ENCODE results near the gene PLCXD3. TPM values are rescaled to one million over a fixed set of nuclear protein-coding genes. Genes with fewer than 3 reads are reported as not detected.

Gene PLCXD3
- polyA plus RNA-seq, 1 donor (not counting 4 experiments of a cell fraction or from before 2014, with no cell fraction given) = not detected

- no peaks in the 10 kb centered on the region for H4K20me1 ChIP-seq (ENCODE audit: control insufficient read depth, extremely low read depth, insufficient read depth, low read length)
- H3K4me1 ChIP-seq (ENCODE audit: control insufficient read depth, extremely low read depth, insufficient read depth, low read length) = no peaks in the 10 kb centered on the region
- dilution Hi-C loops (cut with MboI; ENCODE audit: extremely low pct_ligation_motif_present, low sequenced_read_pairs) = no loop called here
- no peaks in the 10 kb centered on the region for H3K27me3 ChIP-seq (ENCODE audit: control insufficient read depth, extremely low read depth, insufficient read depth, low read length)
- no peaks in the 10 kb centered on the region for H3K9me1 ChIP-seq (ENCODE audit: control insufficient read depth, extremely low read depth, insufficient read depth, low read length)
- H3K36me3 ChIP-seq (ENCODE audit: control insufficient read depth in 2 of 2, extremely low read depth in 1 of 2, insufficient read depth in 2 of 2, low read length in 2 of 2) = no peaks in the 10 kb centered on the region
- H3K9ac ChIP-seq (ENCODE audit: control insufficient read depth, extremely low read depth, insufficient read depth, low read length) = no peak overlapping the region
- H3K9me3 ChIP-seq (ENCODE audit: control insufficient read depth, low read depth, low read length) = no peaks in the 10 kb centered on the region
- H3K79me2 ChIP-seq (ENCODE audit: control insufficient read depth, insufficient read depth, low read length) = no peaks in the 10 kb centered on the region
- no peak overlapping the region for H2AFZ ChIP-seq (ENCODE audit: control insufficient read depth, low read length)
- H3K27ac ChIP-seq (ENCODE audit: control insufficient read depth, insufficient read depth, low read length) = no peak overlapping the region
- TF ChIP-seq EZH2 (IDR thresholded peaks at IDR 0.05; ENCODE audit: low read length) (no peak), CTCF (optimal IDR thresholded peaks at IDR 0.05 in 1 of 3, IDR thresholded peaks at IDR 0.05 in 1 of 3, conservative IDR thresholded peaks at IDR 0.05 in 1 of 3; ENCODE audit: extremely low read depth in 1 of 3, insufficient read depth in 2 of 3, low read length in 3 of 3) (no peak)
- H3K4me2 ChIP-seq (ENCODE audit: control insufficient read depth, extremely low read depth, insufficient read depth, low read depth, low read length) = no peak overlapping the region
- no peak for FAIRE-seq
- no peak overlapping the region for H3K4me3 ChIP-seq (ENCODE audit: control insufficient read depth in 2 of 3, extremely low read depth in 1 of 3, insufficient read depth in 2 of 3, low read depth in 1 of 3, low read length in 3 of 3)
- DNase-seq (ENCODE audit: low read depth, low spot score) = no peak
Measured at GRCh38 chr5:41284938-41285337, 225.5 kb downstream of the PLCXD3 start.

GRCh38 chr5:41281215-41281810 lies 229.1 kb downstream of the PLCXD3 start:
- Histone ChIP-seq H3K79me2 (ENCODE audit: control insufficient read depth, insufficient read depth, low read length) (no peaks in the 10 kb centered on the region), H3K9me3 (ENCODE audit: control insufficient read depth, low read depth, low read length) (no peaks in the 10 kb centered on the region), H2AFZ (ENCODE audit: control insufficient read depth, low read length) (no peak overlapping the region), H3K27me3 (ENCODE audit: control insufficient read depth, extremely low read depth, insufficient read depth, low read length) (no peaks in the 10 kb centered on the region), H3K9ac (ENCODE audit: control insufficient read depth, extremely low read depth, insufficient read depth, low read length) (no peak overlapping the region), H3K9me1 (ENCODE audit: control insufficient read depth, extremely low read depth, insufficient read depth, low read length) (no peaks in the 10 kb centered on the region), H3K27ac (ENCODE audit: control insufficient read depth, insufficient read depth, low read length) (no peak overlapping the region), H3K36me3 (ENCODE audit: control insufficient read depth in 2 of 2, extremely low read depth in 1 of 2, insufficient read depth in 2 of 2, low read length in 2 of 2) (no peaks in the 10 kb centered on the region), H4K20me1 (ENCODE audit: control insufficient read depth, extremely low read depth, insufficient read depth, low read length) (no peaks in the 10 kb centered on the region), H3K4me1 (ENCODE audit: control insufficient read depth, extremely low read depth, insufficient read depth, low read length) (no peaks in the 10 kb centered on the region), H3K4me2 (ENCODE audit: control insufficient read depth, extremely low read depth, insufficient read depth, low read depth, low read length) (no peak overlapping the region), H3K4me3 (ENCODE audit: control insufficient read depth in 2 of 3, extremely low read depth in 1 of 3, insufficient read depth in 2 of 3, low read depth in 1 of 3, low read length in 3 of 3) (no peak overlapping the region)
- no peak for TF ChIP-seq CTCF (optimal IDR thresholded peaks at IDR 0.05 in 1 of 3, IDR thresholded peaks at IDR 0.05 in 1 of 3, conservative IDR thresholded peaks at IDR 0.05 in 1 of 3; ENCODE audit: extremely low read depth in 1 of 3, insufficient read depth in 2 of 3, low read length in 3 of 3)
- no peak for TF ChIP-seq EZH2 (IDR thresholded peaks at IDR 0.05; ENCODE audit: low read length)
- dilution Hi-C loops (cut with MboI; ENCODE audit: extremely low pct_ligation_motif_present, low sequenced_read_pairs) = no loop called here
- FAIRE-seq = no peak
- DNase-seq (ENCODE audit: low read depth, low spot score) = no peak
